Natural killer cell treated with Interleukin-12 subunit alpha and Interleukin-12 subunit beta and Interleukin-15 and Interleukin-18, amount 100 ng/mL, for 72 hours (primary cell): ENCODE measurements around the gene FOCAD. TPM values are rescaled to one million over a fixed set of nuclear protein-coding genes. Genes with fewer than 3 reads are reported as not detected.
"Not testable (repeated sequence)": the region's sequence is repeated elsewhere in the genome, so short reads cannot be mapped to it uniquely, and the experiment has no call there.

Source experiments
- ATAC-seq, 2 donors: fragments of 150-1000 bp; cut with Tn5 transposase in 1 of 2; sonication (Bioruptor Pico), chemical (Tn5 transposase) in 1 of 2; 2 replicates each; pipeline ENCODE4 v1.10.0; 2021
- DNase-seq: peaks from one replicate; pipeline ENCODE4 v3.0.0; 2022; ENCODE audit warnings: low spot score
- H3K27ac Mint-ChIP-seq, 2 donors: 1 replicate in 1 of 2; 2 replicates in 1 of 2; pipeline ENCODE4 v1.8.0; 2022; ENCODE audit warnings: mixed read lengths in 2 of 2, mild to moderate bottlenecking in 1 of 2, moderate library complexity in 1 of 2
- H3K27me3 Mint-ChIP-seq, 2 donors: 1 replicate in 1 of 2; 2 replicates in 1 of 2; pipeline ENCODE4 v1.8.0; 2022; ENCODE audit warnings: mixed read lengths in 2 of 2
- H3K36me3 Mint-ChIP-seq: one replicate; pipeline ENCODE4 v1.8.0; 2022; ENCODE audit warnings: mixed read lengths
- H3K4me1 Mint-ChIP-seq, 2 donors: 1 replicate in 1 of 2; 2 replicates in 1 of 2; pipeline ENCODE4 v1.8.0; 2022; ENCODE audit warnings: low read depth in 2 of 2, mixed read lengths in 2 of 2, mild to moderate bottlenecking in 1 of 2
- H3K4me3 Mint-ChIP-seq: one replicate; pipeline ENCODE4 v1.8.0; 2022; ENCODE audit warnings: mixed read lengths
- H3K9me3 Mint-ChIP-seq: 2 replicates; pipeline ENCODE4 v1.8.0; 2022; ENCODE audit warnings: mixed read lengths
- total RNA-seq, 2 donors: library from RNA; stranded (reverse); gene quantifications; one replicate each; pipeline ENCODE4 v1.2.3, GENCODE V29; 2022

FOCAD gene
- total RNA-seq, 2 donors from 2014 or later: 26.6 to 40.7 TPM

GRCh38 chr9:20973246-20973947, 289.3 kb downstream of the FOCAD start:
- H3K36me3 Mint-ChIP-seq: peaks cover 14% of the 10 kb centered on the region
- DNase-seq, H3K4me3 Mint-ChIP-seq, H3K27me3 Mint-ChIP-seq, ATAC-seq, H3K27ac Mint-ChIP-seq, H3K4me1 Mint-ChIP-seq, H3K9me3 Mint-ChIP-seq: not testable (repeated sequence)

- H3K4me3 Mint-ChIP-seq, DNase-seq, H3K4me1 Mint-ChIP-seq, H3K27ac Mint-ChIP-seq, H3K9me3 Mint-ChIP-seq, ATAC-seq, H3K27me3 Mint-ChIP-seq: not testable (repeated sequence)
- H3K36me3 Mint-ChIP-seq: peaks cover 14% of the 10 kb centered on the region
Observed at GRCh38 chr9:20974191-20974938, 290.3 kb downstream of the FOCAD start.

GRCh38 chr9:20978249-20978648, 294.2 kb downstream of the FOCAD start:
- Mint-ChIP-seq H3K9me3 (no peaks in the 10 kb centered on the region), H3K36me3 (peaks cover 4% of the 10 kb centered on the region), H3K27ac (no peak overlapping the region), H3K27me3 (no peaks in the 10 kb centered on the region), H3K4me1 (peaks cover 0 to 4% of the 10 kb centered on the region in 2 donors), H3K4me3 (no peak overlapping the region)
- DNase-seq (no peak), ATAC-seq (no peak)

- peaks cover 4% of the 10 kb centered on the region for H3K36me3 Mint-ChIP-seq
- ATAC-seq: no peak
- H3K27me3 Mint-ChIP-seq: no peaks in the 10 kb centered on the region
- no peak overlapping the region for H3K27ac Mint-ChIP-seq
- H3K4me1 Mint-ChIP-seq: peaks cover 0 to 4% of the 10 kb centered on the region in 2 donors
- H3K9me3 Mint-ChIP-seq: no peaks in the 10 kb centered on the region
- DNase-seq: no peak
- H3K4me3 Mint-ChIP-seq: no peak overlapping the region
Observed at GRCh38 chr9:20980832-20981455, 296.9 kb downstream of the FOCAD start.

- H3K4me3 Mint-ChIP-seq: no peak overlapping the region
Observed at GRCh38 chr9:20981486-20981885, 297.4 kb downstream of the FOCAD start.

GRCh38 chr9:20984506-20984905, 300.4 kb downstream of the FOCAD start:
- peaks cover 4% of the 10 kb centered on the region for H3K36me3 Mint-ChIP-seq
- no peaks in the 10 kb centered on the region for H3K9me3 Mint-ChIP-seq
- no peak for ATAC-seq
- H3K4me1 Mint-ChIP-seq: peaks cover 0 to 4% of the 10 kb centered on the region in 2 donors
- DNase-seq: no peak
- H3K27me3 Mint-ChIP-seq: no peaks in the 10 kb centered on the region
- no peak overlapping the region for H3K4me3 Mint-ChIP-seq
- H3K27ac Mint-ChIP-seq: no peak overlapping the region

More at GRCh38 chr9:20981486-20981885, 297.4 kb downstream of the FOCAD start:
- no peak for ATAC-seq
- Mint-ChIP-seq H3K27ac (no peak overlapping the region), H3K36me3 (peaks cover 4% of the 10 kb centered on the region), H3K9me3 (no peaks in the 10 kb centered on the region), H3K4me1 (peaks cover 0 to 4% of the 10 kb centered on the region in 2 donors), H3K27me3 (no peaks in the 10 kb centered on the region)
- DNase-seq: no peak

GRCh38 chr9:20985851-20986600, 302.0 kb downstream of the FOCAD start:
- ATAC-seq (no peak), DNase-seq (no peak)
- Mint-ChIP-seq H3K9me3 (no peaks in the 10 kb centered on the region), H3K36me3 (peaks cover 8% of the 10 kb centered on the region), H3K4me1 (no peaks in the 10 kb centered on the region), H3K27me3 (no peaks in the 10 kb centered on the region), H3K27ac (no peak overlapping the region), H3K4me3 (no peak overlapping the region)

- no peaks in the 10 kb centered on the region for H3K4me1 Mint-ChIP-seq
- no peak for DNase-seq
- no peak overlapping the region for H3K27ac Mint-ChIP-seq
- H3K36me3 Mint-ChIP-seq: peaks cover 5% of the 10 kb centered on the region
- no peak overlapping the region for H3K4me3 Mint-ChIP-seq
- H3K27me3 Mint-ChIP-seq: no peaks in the 10 kb centered on the region
- ATAC-seq: no peak
- no peaks in the 10 kb centered on the region for H3K9me3 Mint-ChIP-seq
Observed at GRCh38 chr9:20987521-20987920, 303.5 kb downstream of the FOCAD start.

GRCh38 chr9:20988061-20988460, 304.0 kb downstream of the FOCAD start:
- Mint-ChIP-seq H3K4me1 (no peaks in the 10 kb centered on the region), H3K36me3 (peaks cover 4% of the 10 kb centered on the region), H3K27ac (no peak overlapping the region), H3K4me3 (no peak overlapping the region), H3K9me3 (no peaks in the 10 kb centered on the region), H3K27me3 (no peaks in the 10 kb centered on the region)
- no peak for ATAC-seq
- no peak for DNase-seq

GRCh38 chr9:20988671-20989315, 304.7 kb downstream of the FOCAD start:
- Mint-ChIP-seq H3K27ac (no peak overlapping the region), H3K27me3 (no peaks in the 10 kb centered on the region), H3K4me3 (no peak overlapping the region), H3K9me3 (no peaks in the 10 kb centered on the region), H3K36me3 (peaks cover 4% of the 10 kb centered on the region), H3K4me1 (no peaks in the 10 kb centered on the region)
- no peak for ATAC-seq
- no peak for DNase-seq

GRCh38 chr9:20989923-20990341, 305.9 kb downstream of the FOCAD start:
- Mint-ChIP-seq H3K4me3 (no peak overlapping the region), H3K36me3 (peaks cover 4% of the 10 kb centered on the region), H3K27me3 (no peaks in the 10 kb centered on the region), H3K27ac (no peak overlapping the region), H3K4me1 (no peaks in the 10 kb centered on the region), H3K9me3 (no peaks in the 10 kb centered on the region)
- no peak for DNase-seq
- no peak for ATAC-seq

- ATAC-seq (no peak), DNase-seq (no peak)
- Mint-ChIP-seq H3K4me1 (no peaks in the 10 kb centered on the region), H3K9me3 (no peaks in the 10 kb centered on the region), H3K36me3 (peaks cover 4% of the 10 kb centered on the region), H3K27ac (no peak overlapping the region), H3K27me3 (no peaks in the 10 kb centered on the region), H3K4me3 (no peak overlapping the region)
Observed at GRCh38 chr9:20990867-20991266, 306.8 kb downstream of the FOCAD start.

GRCh38 chr9:20994486-20994885, 310.4 kb downstream of the FOCAD start:
- H3K36me3 Mint-ChIP-seq: peaks cover 4% of the 10 kb centered on the region
- peaks cover 0 to 9% of the 10 kb centered on the region in 2 donors for H3K4me1 Mint-ChIP-seq
- no peaks in the 10 kb centered on the region for H3K27me3 Mint-ChIP-seq
- no peak overlapping the region for H3K27ac Mint-ChIP-seq
- DNase-seq: no peak
- ATAC-seq: no peak
- H3K4me3 Mint-ChIP-seq: no peak overlapping the region
- H3K9me3 Mint-ChIP-seq: no peaks in the 10 kb centered on the region
